Measurements from ENCODE around the gene HSP90AA1.

The HSP90AA1 gene

GRCh38 chr14:102063808-102064429 is 22.9 kb downstream of the HSP90AA1 start:
- no peaks in the 10 kb centered on the region for H3K36me3 ChIP-seq (ENCODE audit: control insufficient read depth, insufficient read depth, low read length)
- peak overlapping the region; percentile 75 for H2AFZ ChIP-seq
- H3K4me3 ChIP-seq (ENCODE audit: low read depth, low read length), result no peak overlapping the region
- no peak overlapping the region for H3K4me2 ChIP-seq (ENCODE audit: low read length)
- no peaks in the 10 kb centered on the region for H3K4me1 ChIP-seq
- H3K27me3 ChIP-seq (ENCODE audit: control insufficient read depth, insufficient read depth, low read length), result no peaks in the 10 kb centered on the region
- no peaks in the 10 kb centered on the region for H3K9me3 ChIP-seq (ENCODE audit: control insufficient read depth, low read length)
- TF ChIP-seq, protein P1, sequence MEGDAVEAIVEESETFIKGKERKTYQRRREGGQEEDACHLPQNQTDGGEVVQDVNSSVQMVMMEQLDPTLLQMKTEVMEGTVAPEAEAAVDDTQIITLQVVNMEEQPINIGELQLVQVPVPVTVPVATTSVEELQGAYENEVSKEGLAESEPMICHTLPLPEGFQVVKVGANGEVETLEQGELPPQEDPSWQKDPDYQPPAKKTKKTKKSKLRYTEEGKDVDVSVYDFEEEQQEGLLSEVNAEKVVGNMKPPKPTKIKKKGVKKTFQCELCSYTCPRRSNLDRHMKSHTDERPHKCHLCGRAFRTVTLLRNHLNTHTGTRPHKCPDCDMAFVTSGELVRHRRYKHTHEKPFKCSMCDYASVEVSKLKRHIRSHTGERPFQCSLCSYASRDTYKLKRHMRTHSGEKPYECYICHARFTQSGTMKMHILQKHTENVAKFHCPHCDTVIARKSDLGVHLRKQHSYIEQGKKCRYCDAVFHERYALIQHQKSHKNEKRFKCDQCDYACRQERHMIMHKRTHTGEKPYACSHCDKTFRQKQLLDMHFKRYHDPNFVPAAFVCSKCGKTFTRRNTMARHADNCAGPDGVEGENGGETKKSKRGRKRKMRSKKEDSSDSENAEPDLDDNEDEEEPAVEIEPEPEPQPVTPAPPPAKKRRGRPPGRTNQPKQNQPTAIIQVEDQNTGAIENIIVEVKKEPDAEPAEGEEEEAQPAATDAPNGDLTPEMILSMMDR (IDR thresholded peaks at IDR 0.05), result no peak
- H3K9ac ChIP-seq, result no peak overlapping the region
- H3K27ac ChIP-seq, result no peak overlapping the region
- H3K79me2 ChIP-seq, result no peaks in the 10 kb centered on the region

GRCh38 chr14:102063109-102063807 is 23.6 kb downstream of the HSP90AA1 start:
- peak overlapping the region; percentile 75 for H2AFZ ChIP-seq
- TF ChIP-seq, protein P1 (IDR thresholded peaks at IDR 0.05), result peak; percentile 61
- no peaks in the 10 kb centered on the region for H3K79me2 ChIP-seq
- no peak overlapping the region for H3K4me2 ChIP-seq (ENCODE audit: low read length)
- no peak overlapping the region for H3K27ac ChIP-seq
- H3K27me3 ChIP-seq (ENCODE audit: control insufficient read depth, insufficient read depth, low read length), result no peaks in the 10 kb centered on the region
- no peaks in the 10 kb centered on the region for H3K4me1 ChIP-seq
- no peaks in the 10 kb centered on the region for H3K9me3 ChIP-seq (ENCODE audit: control insufficient read depth, low read length)
- H3K9ac ChIP-seq, result no peak overlapping the region
- no peaks in the 10 kb centered on the region for H3K36me3 ChIP-seq (ENCODE audit: control insufficient read depth, insufficient read depth, low read length)
- H3K4me3 ChIP-seq (ENCODE audit: low read depth, low read length), result no peak overlapping the region

- H3K9ac ChIP-seq, result no peak overlapping the region
- no peaks in the 10 kb centered on the region for H3K36me3 ChIP-seq (ENCODE audit: control insufficient read depth, insufficient read depth, low read length)
- no peaks in the 10 kb centered on the region for H3K4me1 ChIP-seq
- H2AFZ ChIP-seq, result no peak overlapping the region
- no peaks in the 10 kb centered on the region for H3K9me3 ChIP-seq (ENCODE audit: control insufficient read depth, low read length)
- no peak overlapping the region for H3K4me2 ChIP-seq (ENCODE audit: low read length)
- no peaks in the 10 kb centered on the region for H3K27me3 ChIP-seq (ENCODE audit: control insufficient read depth, insufficient read depth, low read length)
- no peak overlapping the region for H3K4me3 ChIP-seq (ENCODE audit: low read depth, low read length)
- H3K27ac ChIP-seq, result no peak overlapping the region
- H3K79me2 ChIP-seq, result no peaks in the 10 kb centered on the region
- TF ChIP-seq, protein P1 (IDR thresholded peaks at IDR 0.05), result no peak
Measured at GRCh38 chr14:102058961-102059360, 27.9 kb downstream of the HSP90AA1 start.

DNA sequence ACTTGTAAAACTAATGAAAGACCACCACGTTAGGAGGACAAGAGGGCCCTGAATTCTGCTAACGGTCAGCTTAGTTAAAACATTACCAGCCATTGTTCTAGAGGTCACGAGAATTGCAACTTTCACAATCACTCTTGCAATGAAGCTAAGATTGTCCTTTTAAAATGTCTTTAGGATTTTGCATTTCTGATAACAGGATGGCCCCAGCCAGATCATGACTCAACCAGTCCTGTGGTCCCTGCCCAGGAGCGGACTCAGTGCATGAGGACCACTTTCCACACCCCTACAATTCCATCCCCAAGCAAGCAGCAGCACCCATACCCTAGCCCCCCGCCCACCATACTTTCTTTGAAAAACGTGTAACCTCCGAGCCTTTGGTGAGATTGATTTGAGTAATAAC is 28.7 kb downstream of the HSP90AA1 start:
- H2AFZ ChIP-seq, result no peak overlapping the region
- H3K4me2 ChIP-seq (ENCODE audit: low read length), result no peak overlapping the region
- H3K9me3 ChIP-seq (ENCODE audit: control insufficient read depth, low read length), result no peaks in the 10 kb centered on the region
- no peaks in the 10 kb centered on the region for H3K79me2 ChIP-seq
- H3K27ac ChIP-seq, result no peak overlapping the region
- TF ChIP-seq, protein P1 (IDR thresholded peaks at IDR 0.05), result no peak
- no peaks in the 10 kb centered on the region for H3K27me3 ChIP-seq (ENCODE audit: control insufficient read depth, insufficient read depth, low read length)
- no peaks in the 10 kb centered on the region for H3K4me1 ChIP-seq
- no peak overlapping the region for H3K9ac ChIP-seq
- H3K36me3 ChIP-seq (ENCODE audit: control insufficient read depth, insufficient read depth, low read length), result no peaks in the 10 kb centered on the region
- H3K4me3 ChIP-seq (ENCODE audit: low read depth, low read length), result no peak overlapping the region
